Measurements from ENCODE around the gene NAV2.

The NAV2 gene

DNA sequence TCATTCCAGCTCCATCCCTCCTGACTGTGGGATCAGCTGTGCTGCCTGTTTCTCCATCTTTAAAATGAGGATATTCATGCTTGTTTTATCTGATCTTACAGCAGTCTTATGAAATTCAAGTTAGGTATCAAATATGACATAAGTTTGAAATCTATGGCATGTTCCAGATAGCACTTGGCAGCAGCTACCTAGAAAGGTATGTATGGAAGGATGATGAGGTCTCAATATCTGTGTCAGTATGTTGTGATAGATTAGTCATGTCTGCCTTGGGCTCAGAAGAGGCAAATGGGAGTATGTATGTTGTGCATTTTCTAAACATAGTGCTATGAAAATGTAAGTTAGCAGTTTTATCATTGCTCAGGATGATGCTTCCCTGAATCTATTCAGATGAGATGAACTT, 122.1 kb downstream of the NAV2 start:
- H3K27ac ChIP-seq, result no peak overlapping the region
- in situ Hi-C loops (cut with HindIII; ENCODE audit: low pct_ligation_motif_present, low sequenced_read_pairs), result no loop called here
- no peaks in the 10 kb centered on the region for H3K27me3 ChIP-seq (replicated peaks)
- no peak for TF ChIP-seq CTCF (IDR thresholded peaks at IDR 0.05; ENCODE audit: low read depth, low read length, missing control alignments)
- peak; percentile 52 for DNase-seq
- H3K4me3 ChIP-seq (ENCODE audit: low read depth, low read length), result no peak overlapping the region
- peaks cover 6% of the 10 kb centered on the region for H3K36me3 ChIP-seq (replicated peaks)

DNA sequence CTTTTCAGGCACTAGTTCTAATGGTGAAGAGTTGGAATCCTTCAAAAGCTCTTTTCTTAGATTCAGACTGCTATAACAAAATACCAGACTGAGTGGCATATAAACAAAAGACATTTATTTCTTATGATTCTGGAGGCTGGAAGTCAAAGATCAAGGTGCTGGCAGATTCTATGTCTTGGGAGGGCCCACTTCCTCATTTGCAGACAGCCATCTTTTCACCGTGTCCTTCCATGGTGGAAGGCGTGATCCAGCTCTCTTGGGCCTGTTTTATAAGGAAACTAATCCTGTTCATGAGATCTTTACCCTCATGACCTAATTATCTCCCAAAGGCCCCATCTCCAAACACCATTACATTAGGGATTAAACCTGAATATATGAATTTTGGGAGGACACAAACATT, 124.0 kb downstream of the NAV2 start:
- in situ Hi-C loops (cut with HindIII; ENCODE audit: low pct_ligation_motif_present, low sequenced_read_pairs), result no loop called here
- H3K27ac ChIP-seq, result no peak overlapping the region
- H3K36me3 ChIP-seq (replicated peaks), result peaks cover 6% of the 10 kb centered on the region

DNA sequence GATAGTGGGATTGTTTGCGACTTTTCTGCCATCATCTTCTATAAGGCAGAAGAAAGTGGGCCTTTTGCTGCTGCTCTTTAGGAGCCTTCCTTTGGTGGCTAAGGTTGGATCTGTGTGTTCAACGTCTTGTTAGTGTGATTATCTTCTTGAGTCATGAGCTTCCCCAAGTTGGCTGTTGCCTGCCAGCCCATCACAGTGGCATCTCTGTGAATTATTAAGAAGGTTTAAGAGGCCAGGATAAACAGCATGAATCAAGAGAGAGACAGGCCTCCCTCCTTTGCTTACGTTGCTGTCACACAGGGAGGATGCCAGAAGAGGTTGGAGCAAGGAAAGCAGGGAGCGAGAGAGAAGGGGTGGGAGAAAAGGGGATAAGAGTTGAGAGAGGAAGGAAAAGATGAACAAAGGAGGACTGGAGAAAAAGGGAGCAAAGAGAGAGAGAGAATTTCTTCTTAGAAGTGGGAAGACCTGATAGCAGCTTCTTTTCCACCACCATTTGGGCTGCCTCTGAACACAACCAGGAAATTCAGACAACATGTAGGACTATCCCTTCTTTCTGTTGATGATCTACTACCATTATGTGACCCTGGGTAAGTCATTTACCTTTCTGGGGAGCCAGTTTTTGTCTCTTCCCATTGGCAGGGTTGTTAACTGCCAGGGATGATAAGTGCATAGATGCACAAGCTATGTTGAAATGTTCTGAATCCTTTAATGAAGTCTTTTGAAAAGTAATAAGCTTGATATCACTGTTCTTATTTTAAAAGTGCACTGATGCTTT, 126.5 kb downstream of the NAV2 start:
- DNase-seq, result no peak
- no peaks in the 10 kb centered on the region for H3K27me3 ChIP-seq (replicated peaks)
- no peak for TF ChIP-seq CTCF (IDR thresholded peaks at IDR 0.05; ENCODE audit: low read depth, low read length, missing control alignments)
- no peak overlapping the region for H3K27ac ChIP-seq
- no peaks in the 10 kb centered on the region for H3K36me3 ChIP-seq (replicated peaks)
- in situ Hi-C loops (cut with HindIII; ENCODE audit: low pct_ligation_motif_present, low sequenced_read_pairs), result no loop called here
- H3K4me3 ChIP-seq (ENCODE audit: low read depth, low read length), result no peak overlapping the region

More for the DNA sequence above, 124.0 kb downstream of the NAV2 start:
- DNase-seq, result no peak
- Histone ChIP-seq H3K27me3 (replicated peaks) (no peaks in the 10 kb centered on the region), H3K4me3 (ENCODE audit: low read depth, low read length) (no peak overlapping the region)
- no peak for TF ChIP-seq CTCF (IDR thresholded peaks at IDR 0.05; ENCODE audit: low read depth, low read length, missing control alignments)

GRCh38 chr11:19840961-19841360, 128.3 kb downstream of the NAV2 start:
- Histone ChIP-seq H3K4me3 (ENCODE audit: low read depth, low read length) (no peak overlapping the region), H3K36me3 (replicated peaks) (no peaks in the 10 kb centered on the region), H3K27ac (no peak overlapping the region), H3K27me3 (replicated peaks) (no peaks in the 10 kb centered on the region)
- no peak for DNase-seq
- in situ Hi-C loops (cut with HindIII; ENCODE audit: low pct_ligation_motif_present, low sequenced_read_pairs), result no loop called here
- no peak for TF ChIP-seq CTCF (IDR thresholded peaks at IDR 0.05; ENCODE audit: low read depth, low read length, missing control alignments)

DNA sequence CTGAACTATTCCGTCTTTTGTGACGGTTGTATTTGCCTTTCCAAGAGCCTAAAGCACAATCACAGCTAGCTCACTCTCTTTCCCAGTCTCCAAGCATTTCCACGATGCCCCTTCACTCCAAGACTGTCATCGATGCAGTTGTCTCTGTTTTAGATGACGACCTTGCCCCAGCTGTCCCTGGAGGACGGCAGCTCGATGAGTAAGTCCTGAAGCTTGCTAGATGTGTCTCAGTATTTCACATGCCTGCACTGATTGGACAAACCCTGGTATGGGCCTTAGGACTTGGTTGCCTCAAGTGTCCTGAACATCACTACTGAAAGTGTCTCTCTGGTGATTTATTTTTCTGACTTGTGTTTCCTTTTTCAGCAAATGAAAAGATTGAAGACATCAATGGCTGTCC, 129.9 kb downstream of the NAV2 start:
- no peak overlapping the region for H3K27ac ChIP-seq
- H3K36me3 ChIP-seq (replicated peaks), result no peaks in the 10 kb centered on the region
- in situ Hi-C loops (cut with HindIII; ENCODE audit: low pct_ligation_motif_present, low sequenced_read_pairs), result no loop called here

More for the DNA sequence above, 129.9 kb downstream of the NAV2 start:
- no peak for TF ChIP-seq CTCF (IDR thresholded peaks at IDR 0.05; ENCODE audit: low read depth, low read length, missing control alignments)
- Histone ChIP-seq H3K27me3 (replicated peaks) (no peaks in the 10 kb centered on the region), H3K4me3 (ENCODE audit: low read depth, low read length) (no peak overlapping the region)
- DNase-seq, result peak; percentile 44
